ENCODE results near the gene HOXC6. TPM values are rescaled to one million over a fixed set of nuclear protein-coding genes. Genes with fewer than 3 reads are reported as not detected.

The HOXC6 gene
- total RNA-seq, 1 experiment from 2014 or later, result 2.0 TPM

DNA sequence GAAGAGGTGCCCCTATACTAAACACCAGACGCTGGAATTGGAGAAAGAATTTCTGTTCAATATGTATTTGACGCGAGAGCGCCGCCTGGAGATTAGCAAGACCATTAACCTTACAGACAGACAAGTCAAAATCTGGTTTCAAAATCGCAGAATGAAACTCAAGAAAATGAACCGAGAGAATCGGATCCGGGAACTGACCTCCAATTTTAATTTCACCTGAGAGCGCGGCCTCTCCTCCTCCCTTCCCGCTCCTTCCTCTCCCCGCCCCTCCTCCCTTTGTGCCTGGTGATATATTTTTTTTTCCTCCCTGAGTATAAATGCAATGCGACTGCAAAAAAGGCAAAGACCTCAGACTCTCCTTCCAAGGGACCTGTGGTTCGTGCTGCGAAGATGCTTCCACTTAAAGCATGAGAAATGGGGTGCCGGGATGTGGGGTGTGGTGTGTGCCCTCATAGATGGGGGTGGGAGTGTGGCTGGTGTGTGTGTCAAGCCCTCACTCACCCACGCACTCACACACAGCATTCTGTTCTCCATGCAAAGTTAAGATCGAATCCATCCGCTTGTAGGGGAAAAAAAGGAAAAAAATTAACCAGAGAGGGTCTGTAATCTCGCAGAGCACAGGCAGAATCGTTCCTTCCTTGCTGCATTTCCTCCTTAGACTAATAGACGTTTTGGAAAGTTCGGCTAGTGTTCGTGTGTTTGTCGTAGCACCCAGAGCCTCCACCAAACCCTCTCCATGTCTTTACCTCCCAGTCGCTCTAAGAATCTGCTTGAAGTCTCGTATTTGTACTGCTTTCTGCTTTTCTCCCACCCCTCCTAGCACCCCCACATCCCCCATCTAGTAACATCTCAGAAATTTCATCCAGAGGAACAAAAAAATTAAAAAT, 38.8 kb upstream of the HOXC6 start:
- DNase-seq (ENCODE audit: low read depth), result no peak

DNA sequence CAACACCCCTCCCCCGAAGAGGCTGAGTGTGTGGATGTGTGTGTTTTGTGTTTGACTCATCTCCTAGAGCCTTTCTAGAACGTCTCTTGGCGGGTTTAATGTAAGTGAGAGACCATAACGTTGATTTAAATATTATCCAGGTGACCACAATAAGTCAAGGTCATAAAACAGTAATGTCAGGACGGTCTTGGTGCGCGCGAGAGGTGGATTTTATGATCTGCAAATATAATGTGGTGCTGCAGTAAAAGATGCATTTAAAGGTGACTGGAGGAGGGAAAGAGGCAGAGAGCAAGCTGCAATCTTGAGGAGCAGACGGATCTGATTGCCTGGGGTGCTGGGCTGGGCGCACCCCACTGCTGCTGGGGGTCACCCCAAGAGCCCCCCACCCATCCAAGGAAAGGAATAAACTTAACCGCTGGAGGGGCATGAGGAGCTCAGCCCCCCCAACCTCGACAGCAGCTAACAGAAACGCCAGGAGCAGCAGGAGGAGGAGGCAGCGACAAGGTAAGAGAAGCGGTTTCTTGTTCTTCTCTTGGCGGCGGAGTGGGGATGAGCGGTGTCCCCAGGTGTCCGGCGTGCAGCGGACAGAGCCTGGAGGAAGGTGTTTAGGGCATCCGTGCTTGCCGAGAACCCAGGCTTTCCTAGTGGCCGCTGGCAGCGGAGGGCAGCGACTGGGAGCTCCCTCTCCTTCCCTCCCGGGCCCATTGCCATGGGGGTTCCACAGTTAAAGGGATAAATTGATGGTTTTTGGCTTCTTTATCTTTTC, 37.7 kb upstream of the HOXC6 start:
- DNase-seq (ENCODE audit: low read depth), result no peak

DNA sequence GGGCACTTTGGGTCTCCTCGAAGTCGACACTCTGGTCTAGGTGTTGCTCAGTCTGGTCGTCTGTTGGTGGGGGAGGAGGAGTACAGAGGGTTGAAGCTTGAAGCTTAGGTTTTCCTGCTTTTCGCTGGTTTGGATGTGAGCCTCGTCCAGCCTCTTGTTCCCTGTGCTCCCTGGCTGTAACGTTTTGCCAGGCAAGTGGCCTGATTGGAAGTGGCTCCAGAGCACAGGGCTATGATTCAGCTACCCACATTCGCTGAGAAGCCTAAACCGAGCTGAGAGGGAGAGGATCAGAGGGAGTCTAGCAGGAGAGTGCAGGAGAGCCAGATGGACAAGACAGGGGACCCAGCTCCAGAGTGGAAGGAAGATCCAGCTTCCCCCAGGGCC, 37.2 kb upstream of the HOXC6 start:
- DNase-seq (ENCODE audit: low read depth), result no peak

DNA sequence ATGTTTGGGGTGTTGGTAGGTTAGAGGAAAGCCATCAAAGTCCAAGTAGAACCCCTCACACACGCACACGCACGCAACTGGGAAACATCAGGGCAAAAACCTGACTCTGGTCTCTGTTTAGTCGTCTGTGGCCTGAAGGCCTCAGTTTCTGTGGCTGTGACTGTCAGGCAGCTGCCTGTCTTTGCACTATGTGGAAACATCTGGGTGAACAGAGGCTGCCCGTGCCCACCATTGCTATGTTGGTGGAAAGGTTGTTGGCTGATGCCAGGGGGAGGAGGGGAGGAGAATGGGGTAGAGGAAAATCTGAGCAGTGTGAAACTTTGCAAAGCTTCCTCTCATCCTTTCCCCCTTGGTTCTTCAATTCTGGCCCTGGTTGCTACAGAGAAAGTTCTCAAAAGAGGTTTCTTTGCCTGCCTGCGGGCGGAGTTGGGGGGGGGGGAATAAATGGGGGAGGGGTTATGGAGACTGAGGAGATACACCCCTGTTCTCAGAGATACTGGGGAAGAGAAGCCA, 35.8 kb upstream of the HOXC6 start:
- no peak for DNase-seq (ENCODE audit: low read depth)

DNA sequence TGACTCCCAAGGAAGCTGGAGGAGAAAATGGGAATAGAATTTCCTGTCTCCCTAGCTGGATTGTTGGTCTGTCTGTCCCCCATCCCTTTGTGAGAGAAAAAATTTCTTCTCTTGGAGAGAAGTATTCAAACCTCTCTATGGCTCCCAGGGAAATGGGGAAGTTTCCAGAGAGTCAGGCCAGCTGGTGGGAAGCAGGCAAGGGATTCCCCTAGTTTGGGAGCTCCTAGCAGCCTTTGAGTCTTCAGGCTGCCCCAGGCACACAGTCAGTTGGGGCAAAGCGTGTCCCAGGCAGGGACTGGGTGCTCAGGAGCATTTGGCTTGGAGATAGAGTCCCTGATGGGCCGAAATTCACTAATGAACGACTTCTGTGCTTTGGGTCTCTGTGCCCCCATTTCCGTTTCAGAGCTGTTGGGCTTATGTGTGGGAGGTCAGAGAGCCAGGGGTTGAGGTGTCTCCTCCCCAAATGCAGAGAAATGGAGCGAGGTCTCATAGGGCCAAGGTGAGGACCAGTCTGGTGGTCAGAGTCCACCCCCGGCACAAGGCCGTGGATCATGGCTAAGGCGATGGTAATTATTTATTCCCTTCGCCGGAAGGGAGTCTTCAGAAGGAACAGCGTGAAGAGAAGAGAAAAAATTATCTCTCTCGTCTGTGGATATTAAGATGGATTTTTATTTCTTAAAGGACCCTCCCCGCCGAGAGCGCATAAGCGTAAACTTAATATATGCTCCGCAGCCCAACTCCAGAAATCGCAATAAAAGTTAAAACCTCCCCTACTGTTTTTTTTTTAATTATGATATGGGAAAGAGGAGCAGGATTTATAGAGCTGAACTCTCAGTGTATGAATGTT, 34.9 kb upstream of the HOXC6 start:
- no peak for DNase-seq (ENCODE audit: low read depth)

DNA sequence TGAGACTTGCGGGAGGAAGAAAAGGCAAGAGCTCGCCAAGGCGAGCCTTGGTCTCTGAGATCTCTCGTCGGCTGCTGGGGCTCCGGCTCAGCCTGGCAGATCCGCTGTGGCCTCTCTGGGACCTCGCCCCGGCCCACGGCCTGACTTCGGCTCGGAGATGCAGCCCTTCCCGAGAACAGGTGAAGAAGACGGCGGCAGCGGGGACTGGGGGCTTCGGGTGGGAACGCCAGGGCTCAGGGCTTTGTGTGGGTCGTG, 34.3 kb upstream of the HOXC6 start:
- no peak for DNase-seq (ENCODE audit: low read depth)

DNA sequence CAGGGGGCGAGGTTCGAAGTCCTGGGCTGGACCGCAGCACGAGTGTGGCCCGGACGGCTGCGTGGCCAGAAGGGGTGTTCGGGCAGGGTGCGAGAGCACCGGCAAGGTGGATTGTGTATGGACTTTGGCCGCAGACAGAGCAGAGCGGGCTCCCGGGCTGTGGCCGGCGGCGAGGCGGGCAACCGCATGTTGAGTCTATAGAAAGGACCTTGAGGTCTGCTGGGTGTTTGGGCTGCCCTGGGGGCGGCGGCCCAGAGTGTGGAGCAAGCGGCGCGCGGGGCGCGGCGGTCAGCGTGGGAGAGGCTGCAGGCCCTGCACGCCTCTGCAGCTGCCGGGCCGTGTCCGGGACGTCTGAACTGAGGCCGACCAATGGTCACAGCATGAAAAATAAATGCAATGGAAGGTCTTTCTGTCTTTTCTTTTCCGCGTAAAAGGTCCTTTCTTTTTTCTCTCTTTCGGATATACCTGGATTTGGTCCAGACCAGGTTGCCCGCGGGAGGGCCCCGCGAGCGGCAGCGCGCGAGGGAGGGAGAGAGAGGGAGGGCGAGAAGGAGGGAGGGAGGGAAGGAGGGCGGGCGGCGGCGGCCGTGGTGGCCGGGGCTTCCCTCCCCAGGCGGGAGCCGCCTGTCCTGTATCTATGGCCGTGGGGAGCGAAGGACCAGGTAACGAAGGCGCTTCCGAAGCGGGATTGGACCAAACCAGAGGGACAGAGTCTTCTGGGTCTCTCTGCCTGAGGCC, 33.8 kb upstream of the HOXC6 start:
- DNase-seq (ENCODE audit: low read depth), result no peak

DNA sequence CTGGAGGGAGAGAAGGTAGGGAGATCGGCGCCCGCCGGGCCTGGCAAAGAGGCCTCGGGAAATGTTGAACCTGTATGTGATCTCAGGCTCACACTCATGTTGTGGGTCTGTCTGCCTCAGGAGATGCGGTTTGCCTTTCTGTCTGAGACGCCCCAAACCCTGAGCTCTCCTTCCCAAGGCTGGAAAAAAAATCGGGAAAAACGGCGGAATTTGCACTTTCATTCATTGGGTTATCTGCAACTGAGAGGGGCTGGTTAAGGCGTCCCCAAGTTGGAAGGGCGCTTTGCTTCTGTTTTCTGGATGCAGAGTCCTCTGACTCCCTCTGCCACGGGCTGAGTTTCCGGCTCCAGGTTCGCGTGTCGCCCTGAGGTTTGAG, 33.2 kb upstream of the HOXC6 start:
- no peak for DNase-seq (ENCODE audit: low read depth)

DNA sequence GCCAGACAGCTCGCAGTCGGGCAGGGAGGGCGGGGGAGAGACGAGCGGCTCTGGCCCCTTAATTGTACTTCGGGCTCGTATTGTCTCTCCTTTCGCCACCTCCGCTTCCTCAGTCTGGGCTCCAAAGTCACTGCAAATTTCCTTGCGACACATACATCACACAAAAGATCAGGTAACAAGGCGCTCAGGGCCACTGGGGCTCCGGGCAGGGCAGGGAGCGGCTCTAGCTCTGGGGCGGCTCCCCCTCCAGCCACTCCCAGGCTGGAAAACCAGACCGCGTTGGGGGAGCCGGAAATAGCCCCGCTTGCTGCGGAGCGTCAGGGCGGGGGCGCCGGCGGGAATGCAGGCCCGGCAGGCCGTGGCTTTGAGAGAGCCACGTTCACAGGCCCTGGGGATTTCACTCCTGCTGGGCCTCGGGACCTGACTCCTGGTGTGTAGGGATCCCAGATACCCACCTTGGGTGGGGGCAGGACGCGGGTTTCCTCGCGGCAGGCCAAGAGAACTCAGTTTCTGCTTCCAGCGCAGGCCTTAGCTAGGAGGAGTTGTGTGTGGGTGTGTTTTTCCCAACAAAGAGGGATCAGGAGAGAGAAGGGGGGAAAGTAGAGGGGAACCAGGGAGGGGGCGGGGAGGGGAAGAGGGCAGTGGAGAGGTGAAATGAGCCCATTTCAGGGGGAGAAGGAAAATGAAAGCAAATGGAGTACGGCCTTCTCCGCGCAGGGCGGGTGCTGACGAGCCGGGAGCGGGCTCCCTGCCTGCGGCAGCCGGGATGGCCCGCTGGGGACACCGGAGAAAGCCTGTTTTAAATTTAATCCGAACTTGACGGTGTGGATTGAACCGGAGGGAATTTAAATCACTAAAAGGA, 32.6 kb upstream of the HOXC6 start:
- DNase-seq (ENCODE audit: low read depth), result peak; percentile 79

DNA sequence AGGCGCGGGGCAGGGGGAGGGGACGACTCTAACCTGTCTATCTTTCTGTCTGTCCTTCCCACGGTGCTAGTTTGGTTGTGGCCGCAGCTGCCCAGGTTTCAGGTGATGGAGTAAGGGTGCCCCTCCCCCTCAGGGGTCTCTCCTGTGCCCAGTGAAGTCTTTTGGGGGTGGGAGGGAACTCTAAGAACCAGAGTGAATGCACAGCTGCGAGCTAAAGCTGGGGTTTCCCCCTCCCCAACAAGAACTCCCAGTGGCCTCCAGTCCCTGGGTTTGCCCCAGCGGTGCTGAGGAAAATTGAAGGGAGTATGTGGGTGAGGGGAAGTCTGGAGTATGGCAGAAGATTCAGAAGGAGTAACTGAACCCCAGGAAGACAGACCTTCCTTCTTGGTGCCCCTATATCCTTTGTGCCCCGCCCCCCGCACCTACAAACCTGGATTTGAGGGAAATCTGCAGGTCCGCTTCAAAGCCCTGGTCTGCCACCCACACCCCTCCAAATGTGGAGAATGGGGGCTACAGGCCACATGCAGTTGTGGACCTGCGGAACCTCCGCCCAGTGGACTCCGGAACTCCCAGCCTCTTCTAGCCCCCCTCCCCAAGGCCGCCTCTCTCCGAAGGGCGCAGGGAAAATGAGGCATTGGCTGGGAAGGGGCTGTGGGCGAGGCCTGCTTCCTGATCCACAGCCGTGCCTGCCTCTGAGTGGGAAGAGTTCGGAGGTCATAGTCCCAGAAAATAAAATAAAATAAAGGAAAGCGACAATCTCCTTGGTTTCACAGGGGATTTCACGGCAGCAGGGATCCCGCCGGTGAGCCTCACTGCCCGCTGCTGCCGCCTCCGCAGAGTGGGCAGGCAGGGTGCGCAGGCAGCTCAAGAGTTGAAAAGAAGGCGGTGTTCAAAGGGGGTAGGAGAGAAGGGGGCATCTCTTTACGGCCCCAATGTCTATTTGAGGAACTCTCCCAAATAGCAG, 31.7 kb upstream of the HOXC6 start:
- no peak for DNase-seq (ENCODE audit: low read depth)

DNA sequence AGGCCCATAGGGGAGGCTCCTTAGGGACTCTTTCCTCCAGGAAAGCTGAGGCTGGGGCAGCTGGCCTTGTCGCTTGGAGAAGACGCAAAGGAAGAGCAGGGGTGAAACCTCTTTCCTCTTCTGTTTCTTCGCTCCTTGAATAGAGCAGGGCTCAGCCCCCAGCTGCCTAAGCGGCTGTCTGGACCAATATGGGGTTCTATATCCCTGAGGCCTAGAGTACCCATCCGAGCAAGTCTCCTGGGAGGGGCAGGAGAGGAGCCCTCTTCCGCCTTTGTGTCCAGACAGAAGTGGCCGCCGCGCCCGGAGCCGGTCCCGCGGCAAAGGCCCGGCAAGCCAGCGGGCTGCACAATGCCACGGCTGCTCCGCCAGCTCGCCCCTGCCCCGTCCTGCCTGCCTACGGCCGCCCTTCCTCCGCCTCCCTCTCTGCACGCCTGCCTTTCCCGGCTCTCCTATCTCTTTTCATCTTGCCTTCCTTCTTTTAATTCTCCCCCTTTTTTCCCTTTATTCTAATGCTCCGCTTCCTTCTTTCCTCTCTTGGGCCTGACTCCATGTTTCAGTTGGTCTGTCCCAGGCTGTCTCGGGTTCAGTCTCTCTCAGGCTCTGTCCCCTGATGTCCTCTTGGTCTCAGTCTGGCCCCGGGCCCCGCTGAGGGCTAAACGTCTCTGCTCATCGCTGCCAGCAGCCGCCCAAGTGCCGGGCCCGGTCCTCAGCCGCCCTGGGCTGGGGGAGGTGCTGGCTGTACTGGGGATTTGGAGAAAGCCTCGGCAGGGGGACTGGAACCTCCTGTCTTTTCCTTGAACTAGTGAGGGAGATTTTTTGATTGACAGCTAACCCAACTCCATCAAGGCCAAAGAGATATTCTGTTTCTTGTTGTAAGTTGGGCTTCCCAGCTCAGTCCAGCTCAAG, 30.8 kb upstream of the HOXC6 start:
- no peak for DNase-seq (ENCODE audit: low read depth)

DNA sequence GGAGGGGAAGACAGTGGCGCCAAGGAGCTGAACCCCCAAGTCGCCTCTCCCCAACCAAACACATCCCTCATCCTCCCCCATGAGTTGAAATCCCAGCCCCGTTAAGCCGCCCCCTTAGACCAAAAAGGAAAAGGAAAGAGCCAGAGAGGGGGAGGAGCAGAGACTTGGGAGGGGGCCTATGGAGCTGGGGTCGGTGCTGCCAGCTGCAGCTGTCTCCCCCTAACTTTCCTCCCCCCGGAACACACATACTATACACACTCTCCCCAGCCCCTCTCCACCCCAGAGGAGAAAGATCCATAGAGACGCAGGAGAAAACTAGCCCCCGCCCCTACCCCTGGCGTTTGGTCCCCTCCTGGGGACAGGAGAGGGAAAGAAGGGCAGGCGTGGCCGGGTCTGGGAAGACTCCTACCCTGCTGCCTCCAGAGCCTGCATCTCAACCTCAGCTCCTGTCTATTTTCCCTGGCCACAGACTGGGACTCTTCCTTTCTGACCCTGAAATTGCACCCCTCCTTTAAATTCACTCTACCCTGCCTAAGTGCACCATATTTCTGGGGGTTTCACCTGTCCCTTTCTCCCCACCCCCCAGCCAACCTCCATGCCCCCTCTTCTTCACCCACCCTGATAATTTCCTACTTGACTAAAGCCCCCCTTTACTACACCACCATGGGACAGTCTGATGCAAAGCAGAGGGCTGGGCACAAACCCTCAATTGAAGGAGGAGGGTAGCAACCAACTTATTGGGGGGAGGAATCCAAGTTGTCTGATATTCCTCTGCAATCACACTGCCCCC, 29.9 kb upstream of the HOXC6 start:
- DNase-seq (ENCODE audit: low read depth), result no peak

DNA sequence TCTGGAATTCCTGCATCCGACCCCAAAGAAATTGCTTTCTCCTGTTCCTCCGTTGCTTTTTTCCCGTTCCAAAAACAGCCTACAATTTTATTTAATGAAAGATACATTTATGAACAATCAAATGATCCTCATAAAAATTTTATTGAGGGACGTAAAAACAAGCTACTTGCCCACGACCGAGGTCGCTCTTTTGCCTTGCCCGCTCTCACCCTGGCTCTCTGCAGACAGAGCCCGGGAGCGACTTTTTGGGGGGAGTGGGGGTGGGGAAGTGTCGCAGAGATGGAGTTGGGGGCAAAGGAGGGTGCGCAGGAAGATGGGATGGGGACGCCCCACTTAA, 29.4 kb upstream of the HOXC6 start:
- no peak for DNase-seq (ENCODE audit: low read depth)

DNA sequence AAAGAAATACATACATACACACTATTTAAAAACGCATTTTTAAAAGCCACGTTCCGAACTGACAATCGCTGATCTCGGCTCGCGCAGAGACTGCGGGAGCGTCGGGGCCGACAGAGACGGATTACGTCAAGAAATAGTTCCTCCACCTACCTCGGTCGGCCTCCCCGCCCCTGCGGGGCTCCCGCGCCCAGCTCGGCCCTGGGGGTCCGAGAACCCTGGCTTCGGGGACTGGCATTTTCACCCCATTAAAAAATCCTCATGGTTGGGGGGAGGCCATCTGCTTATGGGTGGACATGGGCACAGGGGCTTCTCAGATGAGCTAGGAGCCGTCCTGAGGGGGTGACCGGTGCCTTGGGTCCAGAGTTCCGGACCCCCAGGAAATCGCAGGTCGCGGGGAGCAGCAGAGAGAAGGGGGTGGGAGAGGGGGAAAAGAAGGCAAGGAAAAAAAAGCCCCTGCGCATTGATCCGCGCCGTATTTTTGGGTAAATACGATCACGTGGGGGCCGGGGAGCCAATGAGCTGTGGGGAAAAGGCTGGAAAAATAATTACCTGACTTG, 28.6 kb upstream of the HOXC6 start:
- DNase-seq (ENCODE audit: low read depth), result peak; percentile 66

DNA sequence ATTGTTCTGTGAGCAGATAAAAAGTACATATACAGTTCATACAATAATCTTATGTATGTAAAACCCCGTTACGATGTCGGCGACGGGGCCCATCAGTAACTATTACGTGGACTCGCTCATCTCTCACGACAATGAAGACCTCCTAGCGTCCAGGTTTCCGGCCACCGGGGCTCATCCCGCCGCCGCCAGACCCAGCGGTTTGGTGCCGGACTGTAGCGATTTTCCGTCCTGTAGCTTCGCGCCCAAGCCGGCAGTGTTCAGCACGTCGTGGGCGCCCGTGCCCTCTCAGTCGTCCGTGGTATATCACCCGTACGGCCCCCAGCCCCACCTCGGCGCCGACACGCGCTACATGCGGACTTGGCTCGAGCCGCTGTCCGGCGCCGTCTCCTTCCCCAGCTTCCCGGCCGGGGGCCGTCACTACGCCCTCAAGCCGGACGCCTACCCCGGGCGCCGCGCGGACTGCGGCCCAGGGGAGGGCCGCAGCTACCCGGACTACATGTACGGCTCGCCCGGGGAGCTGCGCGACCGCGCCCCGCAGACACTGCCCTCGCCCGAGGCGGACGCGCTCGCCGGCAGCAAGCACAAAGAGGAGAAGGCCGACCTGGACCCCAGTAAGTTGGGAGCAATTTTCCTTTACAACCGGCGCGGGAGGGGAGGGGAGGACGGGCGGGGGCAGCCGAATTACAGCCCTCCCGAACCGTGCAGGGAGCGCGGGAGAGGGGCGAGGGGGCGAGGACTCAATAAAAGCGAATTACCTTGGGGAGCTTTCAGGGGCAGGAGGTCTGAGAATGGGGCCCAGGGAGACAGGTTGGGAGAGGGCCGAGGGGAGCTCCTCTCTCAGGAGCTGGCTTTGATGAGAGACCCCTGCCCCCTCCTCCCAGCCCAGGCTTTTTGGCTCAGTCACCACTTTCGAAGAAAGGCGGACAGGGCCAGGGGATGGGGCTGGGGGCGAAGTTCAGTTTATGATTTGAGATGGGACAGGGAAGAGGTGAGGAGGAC, 27.8 kb upstream of the HOXC6 start, which contains the start of gene HOXC9:
HOXC9 (plus strand) TSS at position 46 of the 999 bp plus-strand sequence; CDS start at position 74, 28 bp downstream.
- no peak for DNase-seq (ENCODE audit: low read depth)

All from HT1080 (cell line).